Measurements from ENCODE around the gene HNF1A. TPM values are rescaled to one million over a fixed set of nuclear protein-coding genes. Genes with fewer than 3 reads are reported as not detected.
A peak's percentile ranks its signal among the peaks of the same experiment; 100 is the strongest.
"Not testable (repeated sequence)": the region's sequence is repeated elsewhere in the genome, so short reads cannot be mapped to it uniquely, and the experiment has no call there.

The HNF1A gene
- polyA plus RNA-seq, 4 donors = 23.0 to 71.3 (median 37.2) TPM

DNA sequence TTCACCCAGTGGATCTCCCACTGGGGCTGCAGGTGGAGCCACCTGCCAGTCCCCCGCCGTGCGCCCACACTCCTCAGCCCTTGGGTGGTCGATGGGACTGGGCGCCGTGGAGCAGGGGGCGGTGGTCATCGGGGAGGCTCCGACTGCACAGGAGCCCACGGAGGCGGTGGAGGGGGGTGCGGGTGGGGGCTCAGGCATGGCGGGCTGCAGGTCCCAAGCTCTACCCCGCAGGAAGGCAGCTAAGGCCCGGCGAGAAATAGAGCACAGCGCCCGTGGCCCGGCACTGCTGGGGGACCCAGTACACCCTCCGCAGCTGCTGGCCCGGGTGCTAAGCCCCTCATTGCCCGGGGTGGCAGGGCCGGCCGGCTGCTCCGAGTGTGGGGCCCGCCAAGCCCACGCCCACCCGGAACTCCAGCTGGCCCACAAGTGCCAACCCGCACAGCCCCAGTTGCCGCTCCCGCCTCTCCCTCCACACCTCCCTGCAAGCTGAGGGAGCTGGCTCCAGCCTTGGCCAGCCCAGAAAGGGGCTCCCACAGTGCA lies 28.0 kb upstream of the HNF1A start:
- not testable (repeated sequence) for FAIRE-seq; H3K27ac ChIP-seq (ENCODE audit: low read depth in 1 of 3, low read length in 2 of 3); DNase-seq; H3K27me3 ChIP-seq (ENCODE audit: control insufficient read depth in 3 of 3, insufficient read depth in 3 of 3, low read length in 3 of 3); H3K36me3 ChIP-seq (ENCODE audit: control insufficient read depth in 3 of 3, insufficient read depth in 2 of 3, low read depth in 1 of 3, low read length in 3 of 3); H3K4me3 ChIP-seq (ENCODE audit: low read depth in 1 of 3, low read length in 3 of 3); H3K4me1 ChIP-seq (ENCODE audit: control insufficient read depth in 3 of 3, insufficient read depth in 2 of 3, low read depth in 1 of 3, low read length in 2 of 3)
- WGBS, 3 donors = 92 to 97% (median 96%) methylated on average over 22 to 31 of the region's 31 CpGs
- H3K9me3 ChIP-seq (ENCODE audit: control insufficient read depth in 2 of 2, insufficient read depth in 1 of 2, low read depth in 1 of 2, low read length in 1 of 2) = peaks cover 0 to 13% of the 10 kb centered on the region in 2 donors

DNA sequence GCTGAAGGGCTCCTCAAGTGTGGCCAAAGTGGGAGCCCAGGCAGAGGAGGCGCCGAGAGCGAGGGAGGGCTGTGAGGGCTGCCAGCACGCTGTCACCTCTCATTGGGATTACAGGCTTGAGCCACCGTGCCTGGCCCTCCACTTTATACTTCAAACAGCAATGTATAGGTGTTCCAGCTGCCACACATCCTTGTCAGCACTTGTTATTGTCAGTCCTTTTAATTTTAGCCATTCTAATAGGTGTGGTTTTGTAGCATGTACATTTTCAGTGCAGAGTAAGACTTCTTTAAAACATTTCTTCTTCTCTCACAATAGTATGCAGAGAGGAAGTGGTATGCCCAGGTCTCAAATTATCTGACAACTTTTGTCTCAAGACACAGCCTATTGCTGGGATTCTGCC lies 27.5 kb upstream of the HNF1A start:
- DNase-seq = no peak
- H3K4me3 ChIP-seq (ENCODE audit: low read depth in 1 of 3, low read length in 3 of 3) = no peak overlapping the region
- WGBS, 3 donors = 90 to 98% (median 95%) methylated on average over 5 of the region's 5 CpGs
- H3K27ac ChIP-seq (ENCODE audit: low read depth in 1 of 3, low read length in 2 of 3) = no peak overlapping the region
- no peaks in the 10 kb centered on the region for H3K27me3 ChIP-seq (ENCODE audit: control insufficient read depth in 3 of 3, insufficient read depth in 3 of 3, low read length in 3 of 3)
- H3K4me1 ChIP-seq (ENCODE audit: control insufficient read depth in 3 of 3, insufficient read depth in 2 of 3, low read depth in 1 of 3, low read length in 2 of 3) = no peaks in the 10 kb centered on the region
- H3K36me3 ChIP-seq (ENCODE audit: control insufficient read depth in 3 of 3, insufficient read depth in 2 of 3, low read depth in 1 of 3, low read length in 3 of 3) = peaks cover 0 to 8% (median 0%) of the 10 kb centered on the region in 3 donors
- FAIRE-seq = no peak
- H3K9me3 ChIP-seq (ENCODE audit: control insufficient read depth in 2 of 2, insufficient read depth in 1 of 2, low read depth in 1 of 2, low read length in 1 of 2) = peaks cover 0 to 14% of the 10 kb centered on the region in 2 donors

DNA sequence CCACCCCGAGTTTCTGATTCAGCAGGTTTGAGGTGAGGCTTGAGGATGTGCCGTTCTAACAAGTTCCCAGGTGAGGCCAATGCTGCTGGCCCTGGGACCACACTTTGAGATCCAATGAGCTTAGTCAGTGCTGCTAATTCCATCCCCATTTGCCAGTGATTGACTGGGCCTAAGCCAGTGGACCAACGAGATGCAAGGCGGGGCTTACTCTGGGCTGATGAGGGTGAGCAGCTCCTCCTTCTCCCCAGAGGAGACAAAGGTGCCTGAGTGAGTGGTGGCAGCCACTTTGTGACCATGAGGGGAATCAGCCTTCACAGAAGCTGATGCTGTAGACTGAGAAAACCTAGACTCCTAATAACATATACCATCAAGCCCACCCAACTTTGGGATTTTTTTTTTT lies 23.1 kb upstream of the HNF1A start:
- H3K4me3 ChIP-seq (ENCODE audit: low read depth in 1 of 3, low read length in 3 of 3) = no peak overlapping the region

DNA sequence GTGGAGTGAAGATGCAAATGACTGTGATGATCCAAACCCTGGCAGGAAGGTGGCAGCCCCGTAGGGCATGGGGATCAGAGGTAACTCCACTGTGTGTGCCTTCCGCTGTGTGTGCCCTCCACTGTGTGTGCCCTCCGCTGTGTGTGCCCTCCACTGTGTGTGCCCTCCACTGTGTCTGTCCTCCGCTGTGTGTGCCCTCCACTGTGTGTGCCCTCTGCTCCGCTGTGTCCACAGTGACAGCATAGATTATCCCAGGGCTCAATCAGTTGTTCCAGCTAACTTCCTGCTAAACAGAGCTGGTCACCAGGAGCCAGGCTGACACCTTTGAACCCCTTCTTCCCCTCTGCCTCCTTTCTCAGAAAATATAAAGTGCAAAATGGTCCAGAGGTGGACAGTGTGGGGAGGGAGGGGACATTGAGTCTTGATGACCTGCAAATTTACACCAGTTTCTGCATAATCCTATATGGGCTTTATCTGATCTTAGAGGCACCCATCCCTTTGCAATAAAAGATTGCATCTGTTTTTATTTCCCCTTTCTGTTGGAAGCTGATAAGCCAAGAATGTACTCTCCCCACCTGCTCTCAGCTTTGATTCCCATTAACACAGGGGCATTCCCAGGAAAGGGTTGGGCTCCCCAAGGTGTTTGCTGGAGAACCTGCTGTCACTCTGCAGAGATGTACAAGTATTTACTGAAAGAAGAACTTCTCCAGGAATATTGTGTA lies 21.6 kb upstream of the HNF1A start:
- no peaks in the 10 kb centered on the region for H3K27me3 ChIP-seq (ENCODE audit: control insufficient read depth in 3 of 3, insufficient read depth in 3 of 3, low read length in 3 of 3)
- 29 to 62% (median 33%) methylated on average over 5 of the region's 5 CpGs for WGBS, 3 donors
- peaks cover 0 to 7% of the 10 kb centered on the region in 2 donors for H3K9me3 ChIP-seq (ENCODE audit: control insufficient read depth in 2 of 2, insufficient read depth in 1 of 2, low read depth in 1 of 2, low read length in 1 of 2)
- H3K27ac ChIP-seq (ENCODE audit: low read depth in 1 of 3, low read length in 2 of 3) = peak overlapping the region; percentile 26 to 72 (median 56)
- no peak overlapping the region for H3K4me3 ChIP-seq (ENCODE audit: low read depth in 1 of 3, low read length in 3 of 3)
- peaks cover 0 to 2% (median 0%) of the 10 kb centered on the region in 3 donors for H3K36me3 ChIP-seq (ENCODE audit: control insufficient read depth in 3 of 3, insufficient read depth in 2 of 3, low read depth in 1 of 3, low read length in 3 of 3)
- peaks cover 0 to 50% (median 0%) of the 10 kb centered on the region in 3 donors for H3K4me1 ChIP-seq (ENCODE audit: control insufficient read depth in 3 of 3, insufficient read depth in 2 of 3, low read depth in 1 of 3, low read length in 2 of 3)
- no peak for FAIRE-seq
- peak; percentile 80 to 88 for DNase-seq

More for the DNA sequence above, 23.1 kb upstream of the HNF1A start:
- DNase-seq = no peak
- no peaks in the 10 kb centered on the region for H3K27me3 ChIP-seq (ENCODE audit: control insufficient read depth in 3 of 3, insufficient read depth in 3 of 3, low read length in 3 of 3)
- FAIRE-seq = no peak
- H3K9me3 ChIP-seq (ENCODE audit: control insufficient read depth in 2 of 2, insufficient read depth in 1 of 2, low read depth in 1 of 2, low read length in 1 of 2) = peaks cover 0 to 7% of the 10 kb centered on the region in 2 donors
- peaks cover 0 to 36% (median 0%) of the 10 kb centered on the region in 3 donors for H3K4me1 ChIP-seq (ENCODE audit: control insufficient read depth in 3 of 3, insufficient read depth in 2 of 3, low read depth in 1 of 3, low read length in 2 of 3)
- WGBS, 3 donors = 73 to 78% (median 75%) methylated on average over 4 of the region's 4 CpGs
- peaks cover 0 to 2% (median 0%) of the 10 kb centered on the region in 3 donors for H3K36me3 ChIP-seq (ENCODE audit: control insufficient read depth in 3 of 3, insufficient read depth in 2 of 3, low read depth in 1 of 3, low read length in 3 of 3)
- no peak overlapping the region for H3K27ac ChIP-seq (ENCODE audit: low read depth in 1 of 3, low read length in 2 of 3)

DNA sequence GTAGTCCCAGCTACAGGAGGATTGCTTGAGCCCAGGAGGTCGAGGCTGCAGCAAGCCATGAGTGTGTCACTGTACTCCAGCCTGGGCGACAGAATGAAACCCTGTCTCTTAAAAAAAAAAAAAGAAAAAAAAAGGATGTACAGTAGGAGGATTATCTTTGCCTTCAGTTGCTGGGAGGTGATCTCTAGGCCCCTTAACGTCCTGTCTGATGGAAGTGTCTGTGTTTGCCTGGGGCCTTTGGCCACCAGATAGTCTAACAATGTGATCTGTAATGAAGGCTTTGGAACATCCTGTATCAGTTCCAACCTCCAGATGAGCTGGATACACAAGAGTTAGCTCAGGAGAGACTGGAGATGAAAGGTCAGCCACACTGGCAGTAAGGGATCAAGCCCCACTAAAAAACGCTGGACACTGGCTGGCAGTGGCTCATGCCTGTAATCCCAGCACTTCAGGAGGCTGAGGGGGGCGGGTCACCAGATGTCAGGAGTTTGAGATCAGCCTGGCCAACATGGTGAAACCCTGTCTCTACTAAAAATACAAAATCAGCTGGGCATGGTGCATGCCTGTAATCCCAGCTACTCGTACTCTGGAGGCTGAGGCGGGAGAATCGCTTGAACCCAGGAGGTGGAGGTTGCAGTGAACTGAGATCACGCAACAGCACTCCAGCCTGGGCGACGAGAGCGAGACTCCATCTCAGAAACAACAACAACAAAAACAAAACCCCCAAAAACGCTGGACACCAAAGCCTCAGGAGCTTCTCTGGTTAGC lies 19.0 kb upstream of the HNF1A start:
- Histone ChIP-seq H3K27me3 (ENCODE audit: control insufficient read depth in 3 of 3, insufficient read depth in 3 of 3, low read length in 3 of 3) (no peaks in the 10 kb centered on the region), H3K4me3 (ENCODE audit: low read depth in 1 of 3, low read length in 3 of 3) (no peak overlapping the region), H3K27ac (ENCODE audit: low read depth in 1 of 3, low read length in 2 of 3) (peak overlapping the region; percentile 79 to 92 (median 89)), H3K36me3 (ENCODE audit: control insufficient read depth in 3 of 3, insufficient read depth in 2 of 3, low read depth in 1 of 3, low read length in 3 of 3) (peaks cover 0 to 2% (median 0%) of the 10 kb centered on the region in 3 donors), H3K9me3 (ENCODE audit: control insufficient read depth in 2 of 2, insufficient read depth in 1 of 2, low read depth in 1 of 2, low read length in 1 of 2) (peaks cover 0 to 12% of the 10 kb centered on the region in 2 donors), H3K4me1 (ENCODE audit: control insufficient read depth in 3 of 3, insufficient read depth in 2 of 3, low read depth in 1 of 3, low read length in 2 of 3) (peaks cover 0 to 65% (median 3%) of the 10 kb centered on the region in 3 donors)
- no peak for FAIRE-seq
- DNase-seq = peak; percentile 52 to 63
- 20 to 57% (median 40%) methylated on average over 13 of the region's 13 CpGs for WGBS, 3 donors

DNA sequence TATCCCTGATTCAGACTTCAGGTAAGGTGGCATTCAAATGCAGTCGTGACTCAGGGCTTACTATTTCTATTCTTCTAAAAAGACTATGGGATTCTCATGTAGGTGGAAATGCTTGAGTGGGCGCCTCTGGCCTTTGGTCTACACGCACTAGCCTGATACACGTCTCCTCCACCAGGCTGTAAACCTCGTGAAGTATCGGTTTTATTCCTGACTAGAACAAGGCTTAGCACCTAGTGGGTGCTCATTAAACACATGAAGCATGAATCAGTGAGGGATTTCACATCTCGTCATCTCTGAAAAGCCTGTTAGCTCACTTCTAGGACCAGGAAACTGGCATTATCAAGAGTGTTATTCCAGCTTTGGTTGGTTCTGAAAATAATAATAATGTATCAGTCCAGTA lies 17.7 kb upstream of the HNF1A start:
- DNase-seq = peak; percentile 43 to 54
- WGBS, 3 donors = 23 to 53% (median 31%) methylated on average over 7 of the region's 7 CpGs
- no peak for FAIRE-seq
- no peaks in the 10 kb centered on the region for H3K36me3 ChIP-seq (ENCODE audit: control insufficient read depth in 3 of 3, insufficient read depth in 2 of 3, low read depth in 1 of 3, low read length in 3 of 3)
- no peak overlapping the region for H3K4me3 ChIP-seq (ENCODE audit: low read depth in 1 of 3, low read length in 3 of 3)
- H3K27ac ChIP-seq (ENCODE audit: low read depth in 1 of 3, low read length in 2 of 3) = peak overlapping the region; percentile 61 to 92 (median 91)
- peaks cover 0 to 15% of the 10 kb centered on the region in 2 donors for H3K9me3 ChIP-seq (ENCODE audit: control insufficient read depth in 2 of 2, insufficient read depth in 1 of 2, low read depth in 1 of 2, low read length in 1 of 2)
- H3K27me3 ChIP-seq (ENCODE audit: control insufficient read depth in 3 of 3, insufficient read depth in 3 of 3, low read length in 3 of 3) = no peaks in the 10 kb centered on the region
- H3K4me1 ChIP-seq (ENCODE audit: control insufficient read depth in 3 of 3, insufficient read depth in 2 of 3, low read depth in 1 of 3, low read length in 2 of 3) = peaks cover 0 to 65% (median 3%) of the 10 kb centered on the region in 3 donors

DNA sequence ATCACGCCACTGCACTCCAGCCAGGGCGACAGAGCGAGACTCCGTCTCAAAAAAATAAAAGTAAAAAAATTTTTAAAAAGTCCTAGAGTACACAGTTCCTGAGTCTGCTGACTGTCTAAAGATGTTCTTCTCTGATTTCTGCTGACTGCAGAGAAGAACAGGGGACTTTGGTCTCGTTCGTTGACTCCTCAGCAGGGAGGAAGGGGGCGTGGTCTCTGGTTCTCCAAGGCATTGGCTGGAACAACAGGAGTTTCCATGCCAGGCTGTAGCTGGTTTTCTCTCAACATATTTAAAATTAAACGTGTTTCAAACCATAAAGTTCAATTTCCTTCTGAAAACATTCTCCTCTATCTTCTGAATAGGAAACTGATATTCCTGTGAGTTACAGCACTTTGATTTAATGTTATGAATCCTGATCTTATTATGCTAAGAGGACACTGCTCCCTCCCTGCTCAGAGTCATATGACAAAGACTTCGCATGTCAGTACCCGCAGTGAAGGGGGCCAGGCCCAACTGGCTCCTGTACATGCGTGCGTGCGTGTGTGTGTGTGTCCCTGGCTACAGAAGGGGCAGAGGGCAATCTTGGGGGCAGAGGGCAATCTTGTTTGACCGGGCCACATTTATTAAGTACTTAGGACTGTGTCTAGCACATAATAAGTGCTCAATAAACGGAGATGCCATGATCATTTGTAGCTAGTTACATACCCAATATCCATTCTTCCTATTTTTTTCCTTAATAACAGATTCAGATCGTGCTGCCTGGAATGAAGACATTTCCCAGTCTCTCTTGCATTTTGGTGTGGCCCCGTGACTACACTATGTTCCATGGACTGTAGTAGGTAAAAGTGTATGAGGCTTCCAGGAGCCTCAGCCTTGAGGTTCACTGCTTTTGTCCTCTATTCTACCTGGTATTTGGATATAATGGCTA lies 16.5 kb upstream of the HNF1A start:
- Histone ChIP-seq H3K9me3 (ENCODE audit: control insufficient read depth in 2 of 2, insufficient read depth in 1 of 2, low read depth in 1 of 2, low read length in 1 of 2) (peaks cover 0 to 16% of the 10 kb centered on the region in 2 donors), H3K27me3 (ENCODE audit: control insufficient read depth in 3 of 3, insufficient read depth in 3 of 3, low read length in 3 of 3) (no peaks in the 10 kb centered on the region), H3K27ac (ENCODE audit: low read depth in 1 of 3, low read length in 2 of 3) (peak overlapping the region; percentile 74 to 92 (median 91)), H3K4me3 (ENCODE audit: low read depth in 1 of 3, low read length in 3 of 3) (no peak overlapping the region), H3K36me3 (ENCODE audit: control insufficient read depth in 3 of 3, insufficient read depth in 2 of 3, low read depth in 1 of 3, low read length in 3 of 3) (peaks cover 0 to 2% (median 0%) of the 10 kb centered on the region in 3 donors), H3K4me1 (ENCODE audit: control insufficient read depth in 3 of 3, insufficient read depth in 2 of 3, low read depth in 1 of 3, low read length in 2 of 3) (peaks cover 0 to 59% (median 3%) of the 10 kb centered on the region in 3 donors)
- DNase-seq (peak; percentile 97 to 98), FAIRE-seq (no peak)
- 19 to 50% (median 44%) methylated on average over 17 of the region's 17 CpGs for WGBS, 3 donors
